HS-5 (cell line): ENCODE results near the gene TOP3A.
"Not testable (repeated sequence)": the region's sequence is repeated elsewhere in the genome, so short reads cannot be mapped to it uniquely, and the experiment has no call there.

Source experiments
- DNase-seq: peaks from one replicate; pipeline ENCODE4 v3.0.0-alpha.2; 2012; ENCODE audit warnings: low read depth

Gene TOP3A

GRCh38 chr17:18323507-18324139 is 8.8 kb upstream of the TOP3A start:
- no peak for DNase-seq

GRCh38 chr17:18323007-18323406 is 8.2 kb upstream of the TOP3A start:
- no peak for DNase-seq

- no peak for DNase-seq
Observed at GRCh38 chr17:18322522-18322921, 7.7 kb upstream of the TOP3A start.

- DNase-seq = no peak
Observed at GRCh38 chr17:18321309-18321708, 6.5 kb upstream of the TOP3A start.

GRCh38 chr17:18320301-18320700 is 5.5 kb upstream of the TOP3A start:
- no peak for DNase-seq

GRCh38 chr17:18319604-18320256 is 4.9 kb upstream of the TOP3A start:
- no peak for DNase-seq

GRCh38 chr17:18318771-18319450 is 4.1 kb upstream of the TOP3A start:
- no peak for DNase-seq

- DNase-seq = no peak
Observed at GRCh38 chr17:18318117-18318516, 3.3 kb upstream of the TOP3A start.

- no peak for DNase-seq
Observed at GRCh38 chr17:18315961-18316360, 1.2 kb upstream of the TOP3A start.

GRCh38 chr17:18315562-18315922 is 748 bp upstream of the TOP3A start:
- no peak for DNase-seq

- no peak for DNase-seq
Observed at GRCh38 chr17:18314059-18314730, 599 bp downstream of the TOP3A start.

GRCh38 chr17:18309202-18309601 is 5.6 kb downstream of the TOP3A start:
- DNase-seq = no peak

GRCh38 chr17:18303206-18303605 is 11.6 kb downstream of the TOP3A start:
- DNase-seq = not testable (repeated sequence)

GRCh38 chr17:18300725-18301480 is 13.9 kb downstream of the TOP3A start:
- no peak for DNase-seq

- not testable (repeated sequence) for DNase-seq
Observed at GRCh38 chr17:18298061-18298460, 16.7 kb downstream of the TOP3A start.

GRCh38 chr17:18291718-18292540 is 22.9 kb downstream of the TOP3A start:
- DNase-seq = no peak

- no peak for DNase-seq
Observed at GRCh38 chr17:18285296-18285695, 29.5 kb downstream of the TOP3A start.

GRCh38 chr17:18281788-18282187 is 33.0 kb downstream of the TOP3A start:
- DNase-seq = no peak

- DNase-seq = no peak
Observed at GRCh38 chr17:18280766-18281371, 33.9 kb downstream of the TOP3A start.

- DNase-seq = no peak
Observed at GRCh38 chr17:18280249-18280648, 34.5 kb downstream of the TOP3A start.

- no peak for DNase-seq
Observed at GRCh38 chr17:18278867-18279266, 35.9 kb downstream of the TOP3A start.
